GM12878 (cell line): ENCODE data around the gene PTPRC. TPM values are rescaled to one million over a fixed set of nuclear protein-coding genes. Genes with fewer than 3 reads are reported as not detected.

Experiments used
- CBX3 ChIP-seq: fragments of 200-600 bp; sonication (generic); IDR thresholded peaks from 2 replicates; pipeline ENCODE4 v1.6.1; 2016; ENCODE audit warnings: low read depth, borderline replicate concordance
- FOXM1 ChIP-seq: IDR thresholded peaks from 2 replicates; pipeline ENCODE4 v1.6.1; 2012; ENCODE audit warnings: low read depth, mild to moderate bottlenecking, inconsistent platforms, low read length, moderate library complexity
- GATAD2B ChIP-seq: fragments of 450-650 bp; conservative IDR thresholded peaks from 2 replicates; pipeline ENCODE4 v1.6.1; 2017; ENCODE audit warnings: low read depth, mild to moderate bottlenecking, moderate library complexity
- JUND ChIP-seq: IDR thresholded peaks from 2 replicates; pipeline ENCODE4 v1.6.1; 2012; ENCODE audit warnings: low read depth, mild to moderate bottlenecking, low read length, improper control_type of control experiment, moderate library complexity
- MEF2A ChIP-seq: IDR thresholded peaks from 2 replicates; pipeline ENCODE4 v1.6.1; 2011; ENCODE audit warnings: low read depth, mild to moderate bottlenecking, low read length, moderate library complexity; ENCODE audit not compliant: insufficient read depth
- MYB ChIP-seq: fragments of 150-350 bp; IDR thresholded peaks from 2 replicates; pipeline ENCODE4 v1.6.1; 2014; ENCODE audit warnings: mild to moderate bottlenecking, low read depth, low read length, borderline replicate concordance
- NBN ChIP-seq: fragments of 450-650 bp; IDR thresholded peaks from 2 replicates; pipeline ENCODE4 v1.6.1; 2016
- NR2C1 ChIP-seq: fragments of 450-650 bp; IDR thresholded peaks from 2 replicates; pipeline ENCODE4 v1.6.1; 2017; ENCODE audit warnings: antibody characterized with exemption, mild to moderate bottlenecking, moderate library complexity
- NR2C2 ChIP-seq: IDR thresholded peaks from 2 replicates; pipeline ENCODE4 v1.6.1; 2011; ENCODE audit warnings: borderline replicate concordance, low read depth; ENCODE audit not compliant: control insufficient read depth, insufficient read length
- POLR2AphosphoS2 ChIP-seq: IDR thresholded peaks from 2 replicates; pipeline ENCODE4 v1.6.1; 2011; ENCODE audit warnings: low read depth, mild to moderate bottlenecking, low read length, improper control_type of control experiment, moderate library complexity
- RFX5 ChIP-seq: IDR thresholded peaks from 2 replicates; pipeline ENCODE4 v1.6.1; 2011; ENCODE audit warnings: low read depth, low read length, improper control_type of control experiment
- SMARCA5 ChIP-seq: fragments of 450-650 bp; IDR thresholded peaks from 2 replicates; pipeline ENCODE4 v1.6.1; 2017; ENCODE audit warnings: mild to moderate bottlenecking
- STAT1 ChIP-seq: fragments of 450-650 bp; conservative IDR thresholded peaks from 2 replicates; pipeline ENCODE4 v1.6.1; 2014; ENCODE audit warnings: antibody characterized with exemption, mild to moderate bottlenecking
- SUPT20H ChIP-seq: IDR thresholded peaks from 2 replicates; pipeline ENCODE4 v1.6.1; 2011; ENCODE audit warnings: low read depth, mild to moderate bottlenecking, low read length, moderate library complexity, borderline replicate concordance; ENCODE audit not compliant: control insufficient read depth
- ZSCAN29 ChIP-seq: fragments of 450-650 bp; IDR thresholded peaks from 2 replicates; pipeline ENCODE4 v1.6.1; 2017; ENCODE audit warnings: mild to moderate bottlenecking, moderate library complexity
- polyA plus RNA-seq, 11 experiments: library from polyadenylated mRNA; depleted of rRNA in 4 of 11; unstranded in 6 of 11; stranded (reverse) in 5 of 11; fragments of >200 nt; fragmentation: Nextera tagmentation in 4 of 11; fragmentation: Illumina TruSeq in 1 of 11; extraction: Ambion mirVana in 4 of 11; extraction: Trizol in 1 of 11; gene quantifications; 1 replicate in 1 of 11; 2 replicates in 10 of 11; pipeline versions ENCODE4 v1.2.1 to v1.2.3, GENCODE V29; 2011 to 2016; ENCODE audit warnings: inconsistent platforms in 2 of 11, missing spikeins in 2 of 11, low read depth in 1 of 11
- total RNA-seq, 4 experiments: library from RNA; depleted of rRNA in 3 of 4; stranded (reverse); fragments of >200 nt in 3 of 4; fragmentation: Illumina TruSeq in 1 of 4; extraction: Trizol in 1 of 4; gene quantifications; 2 replicates each; pipeline versions ENCODE4 v1.2.1 to v1.2.3, GENCODE V29; 2013 to 2021
- TF ChIP-seq, protein P1 (sequence below): fragments of 450-650 bp; IDR thresholded peaks from 2 replicates; pipeline ENCODE4 v1.6.1; 2016; ENCODE audit warnings: mild to moderate bottlenecking, moderate library complexity, borderline replicate concordance
- TF ChIP-seq, protein P2 (sequence below): fragments of 450-650 bp; IDR thresholded peaks from 2 replicates; pipeline ENCODE4 v1.6.1; 2018; ENCODE audit warnings: mild to moderate bottlenecking, low read depth, moderate library complexity; ENCODE audit not compliant: partially characterized antibody
- TF ChIP-seq, protein P3 (sequence below): IDR thresholded peaks from 2 replicates; pipeline ENCODE4 v1.6.1; 2011; ENCODE audit warnings: low read depth, low read length, improper control_type of control experiment, borderline replicate concordance
- TF ChIP-seq, protein P4 (sequence below): fragments of 450-650 bp; IDR thresholded peaks from 2 replicates; pipeline ENCODE4 v1.6.1; 2018; ENCODE audit warnings: borderline replicate concordance, mild to moderate bottlenecking; ENCODE audit not compliant: partially characterized antibody

PTPRC gene
- total and polyA plus RNA-seq, 10 of the 15 experiments (the other 5 are each of a cell fraction or from before 2014, with no cell fraction given): 72.9 to 221 (median 118) TPM

DNA sequence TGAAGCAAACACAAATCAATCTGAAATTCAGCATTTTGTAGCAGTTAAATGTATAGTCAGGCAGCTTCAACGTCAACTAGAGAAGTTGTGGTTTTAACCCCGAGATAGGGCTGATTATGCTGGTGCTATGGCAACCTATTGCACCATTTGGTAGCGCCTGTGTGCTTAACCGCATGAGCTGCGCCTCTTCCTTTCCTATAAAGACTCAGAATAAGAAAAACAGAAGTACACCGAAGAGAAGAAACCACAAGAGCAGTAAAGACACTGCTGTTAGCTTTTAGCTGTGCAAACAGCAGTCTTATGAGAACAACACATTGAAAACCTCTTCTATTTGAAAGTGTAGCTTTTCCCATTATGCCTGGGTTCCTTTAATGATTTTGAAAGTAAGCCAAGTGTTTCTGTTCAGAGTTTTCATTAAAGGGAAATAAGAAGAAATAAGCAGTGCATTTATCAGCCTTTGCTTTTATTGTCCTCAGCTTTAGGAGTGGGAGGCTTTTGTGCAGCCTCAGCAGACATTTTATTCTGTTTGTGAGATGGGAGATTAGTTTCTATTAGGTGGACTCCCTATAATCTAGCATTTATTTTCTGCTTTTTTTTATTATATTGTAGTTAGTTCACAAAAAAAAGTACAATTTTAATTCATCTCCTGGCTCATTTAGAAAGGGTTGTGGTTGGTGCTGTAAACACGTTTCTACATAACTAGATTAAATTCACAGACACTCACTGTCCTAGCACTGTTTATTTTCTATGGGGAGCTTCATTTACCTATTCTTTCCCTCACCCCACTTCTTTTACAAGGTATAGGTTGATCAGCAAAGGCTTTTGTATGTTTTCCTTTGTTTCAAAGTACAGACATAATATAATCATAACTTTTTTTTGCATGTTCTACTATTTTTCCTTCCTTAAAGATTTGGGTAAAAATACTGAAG lies 43.3 kb downstream of the PTPRC start (continued):
- TF ChIP-seq FOXM1: peak; percentile 91
- peak; percentile 84 for TF ChIP-seq MEF2A
- 0 out of 2 replicates have a peak, but pooled peaks have one; percentile 8 for TF ChIP-seq JUND
- peak; percentile 51; the same call in 1 of the 2 replicates for TF ChIP-seq SMARCA5
- no peak for TF ChIP-seq CBX3
- TF ChIP-seq MYB: no peak
- TF ChIP-seq, protein P1, sequence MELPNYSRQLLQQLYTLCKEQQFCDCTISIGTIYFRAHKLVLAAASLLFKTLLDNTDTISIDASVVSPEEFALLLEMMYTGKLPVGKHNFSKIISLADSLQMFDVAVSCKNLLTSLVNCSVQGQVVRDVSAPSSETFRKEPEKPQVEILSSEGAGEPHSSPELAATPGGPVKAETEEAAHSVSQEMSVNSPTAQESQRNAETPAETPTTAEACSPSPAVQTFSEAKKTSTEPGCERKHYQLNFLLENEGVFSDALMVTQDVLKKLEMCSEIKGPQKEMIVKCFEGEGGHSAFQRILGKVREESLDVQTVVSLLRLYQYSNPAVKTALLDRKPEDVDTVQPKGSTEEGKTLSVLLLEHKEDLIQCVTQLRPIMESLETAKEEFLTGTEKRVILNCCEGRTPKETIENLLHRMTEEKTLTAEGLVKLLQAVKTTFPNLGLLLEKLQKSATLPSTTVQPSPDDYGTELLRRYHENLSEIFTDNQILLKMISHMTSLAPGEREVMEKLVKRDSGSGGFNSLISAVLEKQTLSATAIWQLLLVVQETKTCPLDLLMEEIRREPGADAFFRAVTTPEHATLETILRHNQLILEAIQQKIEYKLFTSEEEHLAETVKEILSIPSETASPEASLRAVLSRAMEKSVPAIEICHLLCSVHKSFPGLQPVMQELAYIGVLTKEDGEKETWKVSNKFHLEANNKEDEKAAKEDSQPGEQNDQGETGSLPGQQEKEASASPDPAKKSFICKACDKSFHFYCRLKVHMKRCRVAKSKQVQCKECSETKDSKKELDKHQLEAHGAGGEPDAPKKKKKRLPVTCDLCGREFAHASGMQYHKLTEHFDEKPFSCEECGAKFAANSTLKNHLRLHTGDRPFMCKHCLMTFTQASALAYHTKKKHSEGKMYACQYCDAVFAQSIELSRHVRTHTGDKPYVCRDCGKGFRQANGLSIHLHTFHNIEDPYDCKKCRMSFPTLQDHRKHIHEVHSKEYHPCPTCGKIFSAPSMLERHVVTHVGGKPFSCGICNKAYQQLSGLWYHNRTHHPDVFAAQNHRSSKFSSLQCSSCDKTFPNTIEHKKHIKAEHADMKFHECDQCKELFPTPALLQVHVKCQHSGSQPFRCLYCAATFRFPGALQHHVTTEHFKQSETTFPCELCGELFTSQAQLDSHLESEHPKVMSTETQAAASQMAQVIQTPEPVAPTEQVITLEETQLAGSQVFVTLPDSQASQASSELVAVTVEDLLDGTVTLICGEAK: peak; percentile 31; the same call in 1 of the 2 replicates
- TF ChIP-seq SUPT20H: no peak
- TF ChIP-seq GATAD2B: peak; percentile 50; the same call in 1 of the 2 replicates
- peak; percentile 87 for TF ChIP-seq RFX5
- no peak for TF ChIP-seq ZSCAN29
- TF ChIP-seq, protein P2, sequence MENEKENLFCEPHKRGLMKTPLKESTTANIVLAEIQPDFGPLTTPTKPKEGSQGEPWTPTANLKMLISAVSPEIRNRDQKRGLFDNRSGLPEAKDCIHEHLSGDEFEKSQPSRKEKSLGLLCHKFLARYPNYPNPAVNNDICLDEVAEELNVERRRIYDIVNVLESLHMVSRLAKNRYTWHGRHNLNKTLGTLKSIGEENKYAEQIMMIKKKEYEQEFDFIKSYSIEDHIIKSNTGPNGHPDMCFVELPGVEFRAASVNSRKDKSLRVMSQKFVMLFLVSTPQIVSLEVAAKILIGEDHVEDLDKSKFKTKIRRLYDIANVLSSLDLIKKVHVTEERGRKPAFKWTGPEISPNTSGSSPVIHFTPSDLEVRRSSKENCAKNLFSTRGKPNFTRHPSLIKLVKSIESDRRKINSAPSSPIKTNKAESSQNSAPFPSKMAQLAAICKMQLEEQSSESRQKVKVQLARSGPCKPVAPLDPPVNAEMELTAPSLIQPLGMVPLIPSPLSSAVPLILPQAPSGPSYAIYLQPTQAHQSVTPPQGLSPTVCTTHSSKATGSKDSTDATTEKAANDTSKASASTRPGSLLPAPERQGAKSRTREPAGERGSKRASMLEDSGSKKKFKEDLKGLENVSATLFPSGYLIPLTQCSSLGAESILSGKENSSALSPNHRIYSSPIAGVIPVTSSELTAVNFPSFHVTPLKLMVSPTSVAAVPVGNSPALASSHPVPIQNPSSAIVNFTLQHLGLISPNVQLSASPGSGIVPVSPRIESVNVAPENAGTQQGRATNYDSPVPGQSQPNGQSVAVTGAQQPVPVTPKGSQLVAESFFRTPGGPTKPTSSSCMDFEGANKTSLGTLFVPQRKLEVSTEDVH: peak; percentile 60
- TF ChIP-seq NR2C2: no peak
- TF ChIP-seq, protein P3, sequence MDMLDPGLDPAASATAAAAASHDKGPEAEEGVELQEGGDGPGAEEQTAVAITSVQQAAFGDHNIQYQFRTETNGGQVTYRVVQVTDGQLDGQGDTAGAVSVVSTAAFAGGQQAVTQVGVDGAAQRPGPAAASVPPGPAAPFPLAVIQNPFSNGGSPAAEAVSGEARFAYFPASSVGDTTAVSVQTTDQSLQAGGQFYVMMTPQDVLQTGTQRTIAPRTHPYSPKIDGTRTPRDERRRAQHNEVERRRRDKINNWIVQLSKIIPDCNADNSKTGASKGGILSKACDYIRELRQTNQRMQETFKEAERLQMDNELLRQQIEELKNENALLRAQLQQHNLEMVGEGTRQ: no peak
- no peak for TF ChIP-seq STAT1
- no peak for TF ChIP-seq NR2C1
- TF ChIP-seq, protein P4, sequence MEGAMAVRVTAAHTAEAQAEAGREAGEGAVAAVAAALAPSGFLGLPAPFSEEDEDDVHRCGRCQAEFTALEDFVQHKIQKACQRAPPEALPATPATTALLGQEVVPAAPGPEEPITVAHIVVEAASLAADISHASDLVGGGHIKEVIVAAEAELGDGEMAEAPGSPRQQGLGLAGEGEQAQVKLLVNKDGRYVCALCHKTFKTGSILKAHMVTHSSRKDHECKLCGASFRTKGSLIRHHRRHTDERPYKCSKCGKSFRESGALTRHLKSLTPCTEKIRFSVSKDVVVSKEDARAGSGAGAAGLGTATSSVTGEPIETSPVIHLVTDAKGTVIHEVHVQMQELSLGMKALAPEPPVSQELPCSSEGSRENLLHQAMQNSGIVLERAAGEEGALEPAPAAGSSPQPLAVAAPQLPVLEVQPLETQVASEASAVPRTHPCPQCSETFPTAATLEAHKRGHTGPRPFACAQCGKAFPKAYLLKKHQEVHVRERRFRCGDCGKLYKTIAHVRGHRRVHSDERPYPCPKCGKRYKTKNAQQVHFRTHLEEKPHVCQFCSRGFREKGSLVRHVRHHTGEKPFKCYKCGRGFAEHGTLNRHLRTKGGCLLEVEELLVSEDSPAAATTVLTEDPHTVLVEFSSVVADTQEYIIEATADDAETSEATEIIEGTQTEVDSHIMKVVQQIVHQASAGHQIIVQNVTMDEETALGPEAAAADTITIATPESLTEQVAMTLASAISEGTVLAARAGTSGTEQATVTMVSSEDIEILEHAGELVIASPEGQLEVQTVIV: no peak
- no peak for TF ChIP-seq POLR2AphosphoS2
- TF ChIP-seq NBN: peak; percentile 95
